SK-N-MC (cell line): ENCODE data around the gene ITGB6.

Experiments used
- EZH2 ChIP-seq: fragments of 200-600 bp; sonication (generic); IDR thresholded peaks from one replicate; pipeline ENCODE4 v1.6.1; 2017; ENCODE audit warnings: antibody characterized with exemption
- FOXP2 ChIP-seq: optimal IDR thresholded peaks from 2 replicates; pipeline ENCODE3; 2011; ENCODE audit warnings: mild to moderate bottlenecking, moderate library complexity; ENCODE audit not compliant: insufficient read depth; ENCODE audit errors: extremely low read length, control extremely low read depth
- POLR2AphosphoS5 ChIP-seq: IDR thresholded peaks from 2 replicates; pipeline ENCODE4 v1.6.1; 2012; ENCODE audit warnings: mild to moderate bottlenecking, low read depth, low read length, borderline replicate concordance

DNA sequence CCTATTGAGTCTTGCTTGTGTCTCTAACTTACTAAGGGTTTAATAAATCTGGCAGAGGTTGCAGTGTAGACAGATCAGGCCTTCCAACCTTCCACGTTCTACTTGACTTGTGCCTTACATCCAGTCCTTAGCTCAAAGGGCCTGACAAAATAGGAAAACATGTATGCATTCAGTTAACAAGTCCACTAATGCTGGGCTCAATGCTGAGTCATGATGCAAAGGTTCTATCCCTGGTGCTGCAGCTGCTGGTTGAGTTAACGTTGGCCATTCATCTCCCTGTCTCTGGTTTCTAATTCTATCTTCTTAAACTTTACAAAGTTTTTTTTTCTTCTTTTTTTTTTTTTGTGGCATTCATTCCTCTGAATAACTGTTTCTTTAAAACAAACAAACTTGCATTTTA lies 46.3 kb upstream of the ITGB6 start:
- no peak for TF ChIP-seq POLR2AphosphoS5
- no peak for TF ChIP-seq EZH2
- no peak for TF ChIP-seq FOXP2
